AG10803 (cell line): ENCODE results near the gene TTLL1.

ENCODE experiments used
- DNase-seq: peaks from one replicate; pipeline ENCODE4 v3.0.0; 2010; ENCODE audit warnings: low read depth
- H3K4me3 ChIP-seq: 2 replicates; pipeline ENCODE4 v1.5.1; 2011; ENCODE audit warnings: mild to moderate bottlenecking, low read length, control low read depth
- TF ChIP-seq, protein P1 (sequence below): conservative IDR thresholded peaks from 2 replicates; pipeline ENCODE4 v1.5.1; 2011; ENCODE audit warnings: mild to moderate bottlenecking, low read length, control low read depth, inconsistent platforms

Gene TTLL1

DNA sequence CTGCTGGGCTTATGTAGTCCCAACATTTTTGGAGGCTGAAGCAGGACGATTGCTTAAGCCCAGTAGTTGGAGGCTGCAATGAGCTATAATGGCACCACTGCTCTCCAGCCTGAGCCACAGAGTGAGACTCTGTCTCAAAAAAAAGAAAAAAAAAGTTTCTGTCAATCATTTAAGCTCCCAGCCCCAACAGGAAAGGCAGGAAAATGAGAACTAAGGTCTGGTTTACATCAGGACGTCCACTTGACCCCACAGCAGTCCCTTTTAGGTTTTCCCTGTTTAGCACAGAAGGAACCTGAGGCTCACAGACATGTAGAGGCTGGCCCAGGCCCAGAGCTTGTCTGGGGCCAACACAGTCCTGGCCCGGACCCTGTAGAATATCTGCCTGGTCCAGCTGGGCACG, 9.2 kb upstream of the TTLL1 start:
- TF ChIP-seq, protein P1, sequence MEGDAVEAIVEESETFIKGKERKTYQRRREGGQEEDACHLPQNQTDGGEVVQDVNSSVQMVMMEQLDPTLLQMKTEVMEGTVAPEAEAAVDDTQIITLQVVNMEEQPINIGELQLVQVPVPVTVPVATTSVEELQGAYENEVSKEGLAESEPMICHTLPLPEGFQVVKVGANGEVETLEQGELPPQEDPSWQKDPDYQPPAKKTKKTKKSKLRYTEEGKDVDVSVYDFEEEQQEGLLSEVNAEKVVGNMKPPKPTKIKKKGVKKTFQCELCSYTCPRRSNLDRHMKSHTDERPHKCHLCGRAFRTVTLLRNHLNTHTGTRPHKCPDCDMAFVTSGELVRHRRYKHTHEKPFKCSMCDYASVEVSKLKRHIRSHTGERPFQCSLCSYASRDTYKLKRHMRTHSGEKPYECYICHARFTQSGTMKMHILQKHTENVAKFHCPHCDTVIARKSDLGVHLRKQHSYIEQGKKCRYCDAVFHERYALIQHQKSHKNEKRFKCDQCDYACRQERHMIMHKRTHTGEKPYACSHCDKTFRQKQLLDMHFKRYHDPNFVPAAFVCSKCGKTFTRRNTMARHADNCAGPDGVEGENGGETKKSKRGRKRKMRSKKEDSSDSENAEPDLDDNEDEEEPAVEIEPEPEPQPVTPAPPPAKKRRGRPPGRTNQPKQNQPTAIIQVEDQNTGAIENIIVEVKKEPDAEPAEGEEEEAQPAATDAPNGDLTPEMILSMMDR = no peak
- no peak overlapping the region for H3K4me3 ChIP-seq
- no peak for DNase-seq

DNA sequence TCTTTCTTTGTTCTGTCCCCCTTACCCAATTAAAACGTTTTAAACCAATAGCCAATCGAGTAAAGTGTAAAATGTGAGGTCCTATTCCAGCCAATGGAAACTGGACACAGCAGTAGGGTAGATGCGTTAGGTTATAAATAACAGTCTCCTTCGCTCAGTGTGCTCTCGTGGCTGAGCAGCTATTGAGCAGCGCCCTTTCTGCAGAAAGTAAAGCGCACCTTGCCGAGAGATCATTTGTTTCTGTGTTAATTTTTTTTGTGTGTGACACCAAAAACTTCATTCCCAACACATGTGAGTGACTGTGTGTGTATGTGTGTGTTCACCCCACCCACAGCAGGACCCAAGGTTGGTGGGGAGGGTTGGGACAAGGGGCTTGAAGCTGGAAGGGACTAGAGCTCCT, 7.2 kb upstream of the TTLL1 start:
- no peak for DNase-seq
- no peak overlapping the region for H3K4me3 ChIP-seq
- TF ChIP-seq, protein P1 = no peak

DNA sequence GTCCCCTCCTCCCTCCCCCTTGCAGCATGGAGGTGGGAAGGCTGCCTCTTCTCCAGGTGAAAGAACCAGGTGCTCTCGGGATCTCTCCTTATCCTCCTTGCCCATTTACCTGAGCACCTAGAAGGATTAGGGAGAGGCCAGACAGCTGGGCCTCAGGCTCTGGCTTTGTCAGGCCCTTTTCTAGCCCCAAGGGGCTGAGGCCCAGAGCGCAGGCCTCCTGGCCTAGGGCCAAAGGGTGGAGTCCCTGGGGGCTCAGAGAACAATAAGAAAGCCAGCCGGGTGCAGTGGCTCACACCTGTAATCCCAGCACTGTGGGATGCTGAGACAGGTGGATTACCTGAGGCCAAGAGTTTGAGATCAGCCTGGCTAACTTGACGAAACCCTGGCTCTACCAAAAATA, 5.4 kb upstream of the TTLL1 start:
- no peak overlapping the region for H3K4me3 ChIP-seq
- DNase-seq = no peak
- TF ChIP-seq, protein P1 = no peak

DNA sequence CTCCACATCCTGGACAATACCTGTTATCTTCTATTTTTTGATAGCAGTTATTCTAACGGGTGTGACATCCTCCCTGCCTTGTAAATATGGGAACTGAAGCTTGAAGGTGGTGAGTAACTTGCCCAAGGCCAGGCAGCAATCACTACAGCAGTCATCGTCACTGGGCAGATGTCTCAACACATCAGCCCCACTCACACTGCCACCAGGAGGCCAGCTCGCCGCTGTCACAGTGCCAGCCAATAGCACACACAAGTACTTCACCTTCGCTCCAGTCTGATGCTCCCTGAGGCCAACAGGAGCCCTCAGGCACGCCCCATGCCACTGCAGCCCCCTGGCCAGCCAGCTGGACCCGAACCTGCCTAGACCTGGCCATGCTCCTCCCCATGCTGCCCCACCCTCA, 4.9 kb upstream of the TTLL1 start:
- TF ChIP-seq, protein P1 = no peak

DNA sequence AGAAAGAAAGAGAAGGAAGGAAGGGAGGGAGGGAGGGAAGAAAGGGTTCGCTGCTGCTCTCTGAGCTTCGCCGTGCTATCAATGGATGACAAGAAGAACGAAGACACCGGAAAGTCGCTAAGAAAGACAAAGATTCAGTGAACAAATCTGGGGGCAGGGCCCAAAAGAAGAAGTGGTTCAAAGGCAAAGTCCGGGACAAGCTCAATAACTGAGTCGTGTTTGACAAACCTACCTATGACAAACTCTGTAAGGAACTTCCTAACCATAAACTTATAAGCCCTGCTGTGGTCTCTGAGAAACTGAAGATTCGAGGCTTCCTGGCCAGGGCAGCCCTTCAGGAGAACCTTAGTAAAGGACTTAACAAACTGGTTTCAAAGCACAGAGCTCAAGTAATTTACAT, 2.9 kb upstream of the TTLL1 start:
- no peak overlapping the region for H3K4me3 ChIP-seq

More for the DNA sequence above, 4.9 kb upstream of the TTLL1 start:
- H3K4me3 ChIP-seq = no peak overlapping the region
- peak; percentile 34 for DNase-seq

DNA sequence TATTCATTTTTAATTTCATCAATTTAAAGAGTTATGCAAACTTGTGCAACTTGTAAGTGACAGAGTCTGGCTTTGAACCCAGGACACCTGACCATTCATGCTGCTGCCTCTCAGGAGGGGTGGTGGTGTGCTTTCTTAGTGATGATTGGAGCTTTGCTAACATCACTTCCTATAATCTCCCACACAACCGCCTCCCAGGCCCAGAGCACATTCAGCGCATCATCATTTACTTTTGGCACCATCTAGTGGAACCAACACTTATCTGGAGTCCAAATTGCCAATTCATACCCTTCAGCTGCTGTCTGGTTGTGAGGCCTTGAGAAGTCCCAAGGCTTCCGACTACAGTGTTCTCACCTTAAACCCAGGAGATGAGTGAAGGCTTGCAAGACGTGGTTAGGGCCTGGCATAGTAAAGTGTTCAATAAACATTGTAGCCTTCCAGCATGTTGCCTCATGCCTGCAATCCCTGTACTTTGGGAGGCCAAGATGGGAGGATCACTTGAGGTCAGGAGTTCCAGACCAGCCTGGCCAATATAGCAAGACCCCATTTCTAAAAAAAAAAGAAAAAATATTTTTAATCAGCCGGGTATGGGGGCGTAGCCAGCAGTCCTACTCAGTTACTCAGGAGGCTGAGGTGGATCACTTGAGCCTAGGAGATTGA, 1.1 kb upstream of the TTLL1 start:
- no peak overlapping the region for H3K4me3 ChIP-seq
- TF ChIP-seq, protein P1 = peak; percentile 70
- DNase-seq = peak; percentile 89

More for the DNA sequence above, 2.9 kb upstream of the TTLL1 start:
- DNase-seq = no peak
- TF ChIP-seq, protein P1 = no peak

DNA sequence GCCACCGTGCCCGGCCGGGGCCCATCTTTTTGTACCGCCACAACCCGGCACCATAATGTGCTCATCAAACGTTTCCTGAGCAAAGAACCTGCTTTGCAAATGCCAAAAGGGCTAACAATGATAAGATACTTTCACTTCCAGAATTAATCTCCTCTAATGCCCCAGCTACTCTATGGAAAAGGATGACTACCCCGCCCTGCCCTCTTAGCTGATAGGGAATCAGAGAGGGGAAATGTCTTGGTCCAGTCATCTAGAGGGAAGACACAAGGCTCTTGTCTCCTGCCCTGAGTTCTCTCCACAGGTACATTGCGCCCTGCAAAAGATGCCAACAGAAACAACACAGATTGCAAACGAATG, 586 bp downstream of the TTLL1 start:
- TF ChIP-seq, protein P1 = no peak
- no peak for DNase-seq
- H3K4me3 ChIP-seq = peak overlapping the region; percentile 82
